Panc1 (cell line): ENCODE data around the gene UBE2E2.

Experiments used
- POLR2AphosphoS5 ChIP-seq: IDR thresholded peaks from 2 replicates; pipeline ENCODE4 v1.6.1; 2012; ENCODE audit warnings: mild to moderate bottlenecking, low read depth, low read length, moderate library complexity
- SIN3A ChIP-seq: IDR thresholded peaks from 2 replicates; pipeline ENCODE4 v1.6.1; 2012; ENCODE audit warnings: low read depth, mild to moderate bottlenecking, low read length, moderate library complexity, borderline replicate concordance; ENCODE audit not compliant: insufficient read depth
- TF ChIP-seq, protein P1 (sequence below): fragments of 450-650 bp; IDR thresholded peaks from 2 replicates; pipeline ENCODE4 v1.5.1; 2017; ENCODE audit warnings: mild to moderate bottlenecking

GRCh38 chr3:23288286-23288685 lies 85.2 kb downstream of the UBE2E2 start:
- TF ChIP-seq, protein P1, sequence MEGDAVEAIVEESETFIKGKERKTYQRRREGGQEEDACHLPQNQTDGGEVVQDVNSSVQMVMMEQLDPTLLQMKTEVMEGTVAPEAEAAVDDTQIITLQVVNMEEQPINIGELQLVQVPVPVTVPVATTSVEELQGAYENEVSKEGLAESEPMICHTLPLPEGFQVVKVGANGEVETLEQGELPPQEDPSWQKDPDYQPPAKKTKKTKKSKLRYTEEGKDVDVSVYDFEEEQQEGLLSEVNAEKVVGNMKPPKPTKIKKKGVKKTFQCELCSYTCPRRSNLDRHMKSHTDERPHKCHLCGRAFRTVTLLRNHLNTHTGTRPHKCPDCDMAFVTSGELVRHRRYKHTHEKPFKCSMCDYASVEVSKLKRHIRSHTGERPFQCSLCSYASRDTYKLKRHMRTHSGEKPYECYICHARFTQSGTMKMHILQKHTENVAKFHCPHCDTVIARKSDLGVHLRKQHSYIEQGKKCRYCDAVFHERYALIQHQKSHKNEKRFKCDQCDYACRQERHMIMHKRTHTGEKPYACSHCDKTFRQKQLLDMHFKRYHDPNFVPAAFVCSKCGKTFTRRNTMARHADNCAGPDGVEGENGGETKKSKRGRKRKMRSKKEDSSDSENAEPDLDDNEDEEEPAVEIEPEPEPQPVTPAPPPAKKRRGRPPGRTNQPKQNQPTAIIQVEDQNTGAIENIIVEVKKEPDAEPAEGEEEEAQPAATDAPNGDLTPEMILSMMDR, result no peak
- TF ChIP-seq POLR2AphosphoS5 (no peak), SIN3A (no peak)
